Parathyroid adenoma (tissue), 2 donors: ENCODE data around the gene SPEG.

Experiments used
- H2AFZ ChIP-seq: fragments of 300-600 bp; sonication (generic); one replicate; pipeline ENCODE4 v1.7.0; 2017; ENCODE audit warnings: antibody characterized with exemption, mild to moderate bottlenecking
- H3K27ac ChIP-seq: fragments of 300-600 bp; sonication (generic); one replicate; pipeline ENCODE4 v1.7.0; 2017
- H3K27me3 ChIP-seq: fragments of 300-600 bp; sonication (generic); one replicate; pipeline ENCODE4 v1.7.0; 2017; ENCODE audit warnings: low read length; ENCODE audit not compliant: control insufficient read depth, insufficient read depth
- H3K36me3 ChIP-seq: fragments of 300-600 bp; sonication (generic); one replicate; pipeline ENCODE4 v1.7.0; 2017; ENCODE audit warnings: low read length; ENCODE audit not compliant: control insufficient read depth, insufficient read depth
- H3K4me1 ChIP-seq: fragments of 300-600 bp; sonication (generic); one replicate; pipeline ENCODE4 v1.7.0; 2017; ENCODE audit warnings: control low read depth
- H3K4me2 ChIP-seq: fragments of 300-600 bp; sonication (generic); one replicate; pipeline ENCODE4 v1.7.0; 2017; ENCODE audit warnings: low read length
- H3K4me3 ChIP-seq: fragments of 300-600 bp; sonication (generic); one replicate; pipeline ENCODE4 v1.7.0; 2017; ENCODE audit warnings: low read depth, low read length
- H3K79me2 ChIP-seq: fragments of 300-600 bp; sonication (generic); one replicate; pipeline ENCODE4 v1.7.0; 2017; ENCODE audit warnings: control low read depth
- H3K9ac ChIP-seq: fragments of 300-600 bp; sonication (generic); one replicate; pipeline ENCODE4 v1.7.0; 2017; ENCODE audit warnings: mild to moderate bottlenecking
- H3K9me3 ChIP-seq: fragments of 300-600 bp; sonication (generic); one replicate; pipeline ENCODE4 v1.7.0; 2017; ENCODE audit warnings: low read length; ENCODE audit not compliant: control insufficient read depth
- TF ChIP-seq, protein P1 (sequence below): fragments of 300-600 bp; sonication (generic); IDR thresholded peaks from one replicate; pipeline ENCODE4 v1.7.0; 2017; ENCODE audit warnings: antibody characterized with exemption, mild to moderate bottlenecking
- donor health status: primary hyperparathyroidism.

The SPEG gene

DNA sequence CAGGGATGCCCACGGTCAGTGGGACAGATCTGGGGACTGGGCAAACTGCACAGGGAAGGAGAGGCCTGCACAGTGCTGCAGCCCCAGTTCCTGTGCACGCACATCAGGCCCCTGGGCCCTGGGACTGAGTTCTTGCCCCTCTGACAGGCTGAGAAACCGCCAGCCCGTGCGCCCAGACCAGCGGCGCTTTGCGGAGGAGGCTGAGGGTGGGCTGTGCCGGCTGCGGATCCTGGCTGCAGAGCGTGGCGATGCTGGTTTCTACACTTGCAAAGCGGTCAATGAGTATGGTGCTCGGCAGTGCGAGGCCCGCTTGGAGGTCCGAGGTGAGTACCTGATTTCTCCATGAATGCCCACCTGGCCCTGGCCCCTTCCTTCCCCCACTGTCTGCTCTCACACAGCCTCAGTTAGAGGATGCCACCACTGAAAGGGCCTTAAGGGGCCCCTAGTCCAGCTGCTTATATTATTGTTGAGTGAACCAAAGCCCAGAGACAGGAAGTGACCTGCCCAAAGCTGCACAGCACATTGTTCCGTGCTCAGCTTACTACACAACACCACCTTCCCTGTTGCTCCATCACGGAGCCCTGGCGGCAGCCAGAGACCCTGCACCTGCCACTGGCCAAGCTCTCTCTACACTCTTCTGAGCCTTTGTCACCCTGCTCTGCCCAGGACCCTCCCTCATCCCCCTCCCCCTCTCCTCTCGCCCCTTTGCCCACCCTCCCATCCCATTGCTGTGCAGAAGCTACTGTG lies 29.8 kb downstream of the SPEG start:
- TF ChIP-seq, protein P1, sequence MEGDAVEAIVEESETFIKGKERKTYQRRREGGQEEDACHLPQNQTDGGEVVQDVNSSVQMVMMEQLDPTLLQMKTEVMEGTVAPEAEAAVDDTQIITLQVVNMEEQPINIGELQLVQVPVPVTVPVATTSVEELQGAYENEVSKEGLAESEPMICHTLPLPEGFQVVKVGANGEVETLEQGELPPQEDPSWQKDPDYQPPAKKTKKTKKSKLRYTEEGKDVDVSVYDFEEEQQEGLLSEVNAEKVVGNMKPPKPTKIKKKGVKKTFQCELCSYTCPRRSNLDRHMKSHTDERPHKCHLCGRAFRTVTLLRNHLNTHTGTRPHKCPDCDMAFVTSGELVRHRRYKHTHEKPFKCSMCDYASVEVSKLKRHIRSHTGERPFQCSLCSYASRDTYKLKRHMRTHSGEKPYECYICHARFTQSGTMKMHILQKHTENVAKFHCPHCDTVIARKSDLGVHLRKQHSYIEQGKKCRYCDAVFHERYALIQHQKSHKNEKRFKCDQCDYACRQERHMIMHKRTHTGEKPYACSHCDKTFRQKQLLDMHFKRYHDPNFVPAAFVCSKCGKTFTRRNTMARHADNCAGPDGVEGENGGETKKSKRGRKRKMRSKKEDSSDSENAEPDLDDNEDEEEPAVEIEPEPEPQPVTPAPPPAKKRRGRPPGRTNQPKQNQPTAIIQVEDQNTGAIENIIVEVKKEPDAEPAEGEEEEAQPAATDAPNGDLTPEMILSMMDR: no peak
- no peak overlapping the region for H3K9ac ChIP-seq
- no peaks in the 10 kb centered on the region for H3K9me3 ChIP-seq
- peaks cover 3% of the 10 kb centered on the region for H3K79me2 ChIP-seq
- H3K4me3 ChIP-seq: no peak overlapping the region
- no peak overlapping the region for H3K4me2 ChIP-seq
- no peaks in the 10 kb centered on the region for H3K27me3 ChIP-seq
- no peak overlapping the region for H3K27ac ChIP-seq
- no peaks in the 10 kb centered on the region for H3K36me3 ChIP-seq
- no peak overlapping the region for H2AFZ ChIP-seq
- peaks cover 3% of the 10 kb centered on the region for H3K4me1 ChIP-seq

- Histone ChIP-seq H3K9ac (no peak overlapping the region), H3K36me3 (no peaks in the 10 kb centered on the region), H3K9me3 (no peaks in the 10 kb centered on the region), H3K27ac (no peak overlapping the region), H3K4me3 (no peak overlapping the region), H3K4me1 (peaks cover 3% of the 10 kb centered on the region), H3K27me3 (no peaks in the 10 kb centered on the region), H3K79me2 (no peaks in the 10 kb centered on the region), H3K4me2 (no peak overlapping the region), H2AFZ (no peak overlapping the region)
- TF ChIP-seq, protein P1: no peak
Measured at GRCh38 chr2:219465659-219466561, 31.3 kb downstream of the SPEG start.

- Histone ChIP-seq H3K79me2 (no peaks in the 10 kb centered on the region), H3K4me2 (no peak overlapping the region), H3K36me3 (no peaks in the 10 kb centered on the region), H3K4me1 (peaks cover 3% of the 10 kb centered on the region), H3K27ac (no peak overlapping the region), H3K9me3 (no peaks in the 10 kb centered on the region), H3K4me3 (no peak overlapping the region), H2AFZ (no peak overlapping the region), H3K9ac (no peak overlapping the region), H3K27me3 (no peaks in the 10 kb centered on the region)
- TF ChIP-seq, protein P1: no peak
Measured at GRCh38 chr2:219466816-219467735, 32.4 kb downstream of the SPEG start.

- Histone ChIP-seq H3K27ac (no peak overlapping the region), H3K27me3 (no peaks in the 10 kb centered on the region), H3K79me2 (no peaks in the 10 kb centered on the region), H3K9me3 (no peaks in the 10 kb centered on the region), H3K4me3 (no peak overlapping the region), H3K9ac (no peak overlapping the region), H2AFZ (no peak overlapping the region), H3K4me2 (no peak overlapping the region), H3K4me1 (peaks cover 3% of the 10 kb centered on the region), H3K36me3 (no peaks in the 10 kb centered on the region)
- TF ChIP-seq, protein P1: no peak
Measured at GRCh38 chr2:219467736-219468075, 33.1 kb downstream of the SPEG start.
